Measurements from ENCODE around the gene PASK.

PASK gene

GRCh38 chr2:241189093-241189855, 40.0 kb upstream of the PASK start:
- no peak overlapping the region for H3K27ac ChIP-seq (ENCODE audit: low read length)
- H3K27me3 ChIP-seq (ENCODE audit: low read depth, low read length): no peaks in the 10 kb centered on the region
- H3K36me3 ChIP-seq (ENCODE audit: control insufficient read depth in 1 of 2, insufficient read depth in 2 of 2, low read length in 2 of 2): no peaks in the 10 kb centered on the region
- H3K4me1 ChIP-seq (ENCODE audit: control insufficient read depth in 1 of 2, insufficient read depth in 2 of 2, low read length in 2 of 2): no peaks in the 10 kb centered on the region
- no peaks in the 10 kb centered on the region for H3K9me3 ChIP-seq (ENCODE audit: control insufficient read depth in 1 of 2, low read length in 2 of 2)
- no peak overlapping the region for H3K4me3 ChIP-seq (ENCODE audit: low read depth in 1 of 2, low read length in 2 of 2)

GRCh38 chr2:241188361-241189092, 39.3 kb upstream of the PASK start, which contains the start of gene ANO7:
Gene ANO7, plus strand, starts transcription at chr2:241188677. Its CDS starts 1,387 bp downstream, at chr2:241190064.
- Histone ChIP-seq H3K4me3 (ENCODE audit: low read depth in 1 of 2, low read length in 2 of 2) (no peak within 1 kb of the TSS), H3K4me1 (ENCODE audit: control insufficient read depth in 1 of 2, insufficient read depth in 2 of 2, low read length in 2 of 2) (no peaks in the 10 kb centered on the region), H3K36me3 (ENCODE audit: control insufficient read depth in 1 of 2, insufficient read depth in 2 of 2, low read length in 2 of 2) (peaks cover 0 to 3% of the 10 kb centered on the region in 2 donors), H3K27ac (ENCODE audit: low read length) (no peak within 1 kb of the TSS), H3K27me3 (ENCODE audit: low read depth, low read length) (no peaks in the 10 kb centered on the region), H3K9me3 (ENCODE audit: control insufficient read depth in 1 of 2, low read length in 2 of 2) (no peaks in the 10 kb centered on the region)

DNA sequence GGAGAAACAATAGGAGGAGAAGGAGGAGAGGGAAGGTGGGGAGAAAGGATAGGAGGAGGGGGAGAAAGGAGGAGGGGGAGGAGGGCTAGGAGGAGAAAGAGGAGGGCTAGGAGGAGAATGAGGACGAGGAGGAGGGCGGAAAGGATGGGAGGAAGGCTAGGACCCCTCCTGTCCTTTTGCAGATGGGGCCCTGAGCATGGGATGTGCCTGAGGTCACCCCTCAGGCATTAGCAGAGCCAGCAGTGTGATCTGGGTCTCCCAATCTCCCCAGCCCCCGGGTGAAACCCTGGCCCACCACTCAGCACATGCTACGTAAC, 38.6 kb upstream of the PASK start:
- Histone ChIP-seq H3K27ac (ENCODE audit: low read length) (no peak overlapping the region), H3K4me3 (ENCODE audit: low read depth in 1 of 2, low read length in 2 of 2) (no peak overlapping the region), H3K27me3 (ENCODE audit: low read depth, low read length) (no peaks in the 10 kb centered on the region), H3K36me3 (ENCODE audit: control insufficient read depth in 1 of 2, insufficient read depth in 2 of 2, low read length in 2 of 2) (peaks cover 3 to 9% of the 10 kb centered on the region in 2 donors), H3K4me1 (ENCODE audit: control insufficient read depth in 1 of 2, insufficient read depth in 2 of 2, low read length in 2 of 2) (no peaks in the 10 kb centered on the region), H3K9me3 (ENCODE audit: control insufficient read depth in 1 of 2, low read length in 2 of 2) (no peaks in the 10 kb centered on the region)

- Histone ChIP-seq H3K27me3 (ENCODE audit: low read depth, low read length) (no peaks in the 10 kb centered on the region), H3K9me3 (ENCODE audit: control insufficient read depth in 1 of 2, low read length in 2 of 2) (no peaks in the 10 kb centered on the region), H3K36me3 (ENCODE audit: control insufficient read depth in 1 of 2, insufficient read depth in 2 of 2, low read length in 2 of 2) (peaks cover 9 to 11% of the 10 kb centered on the region in 2 donors), H3K4me1 (ENCODE audit: control insufficient read depth in 1 of 2, insufficient read depth in 2 of 2, low read length in 2 of 2) (no peaks in the 10 kb centered on the region), H3K4me3 (ENCODE audit: low read depth in 1 of 2, low read length in 2 of 2) (no peak overlapping the region), H3K27ac (ENCODE audit: low read length) (no peak overlapping the region)
Measured at GRCh38 chr2:241187101-241187917, 38.0 kb upstream of the PASK start.

DNA sequence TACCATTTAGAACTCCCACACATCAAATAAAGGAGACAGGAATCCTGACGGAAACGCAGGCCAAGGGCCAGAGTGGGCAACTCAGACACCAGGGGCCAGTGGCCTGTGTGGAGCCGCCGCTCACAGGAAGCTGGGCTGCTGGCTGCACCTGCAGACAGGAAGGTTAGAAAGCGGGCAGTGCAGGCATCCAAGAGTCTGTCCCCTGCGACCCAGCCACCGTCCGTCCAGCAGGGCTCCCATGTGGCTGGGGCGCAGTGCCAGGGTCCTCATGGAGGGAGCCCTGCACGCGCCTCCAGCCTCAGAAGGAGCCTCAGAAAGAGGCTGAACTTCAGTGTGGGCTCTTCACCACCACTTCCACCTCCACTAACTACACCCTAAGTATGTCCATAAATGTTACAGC, 36.7 kb upstream of the PASK start:
- Histone ChIP-seq H3K9me3 (ENCODE audit: control insufficient read depth in 1 of 2, low read length in 2 of 2) (no peaks in the 10 kb centered on the region), H3K36me3 (ENCODE audit: control insufficient read depth in 1 of 2, insufficient read depth in 2 of 2, low read length in 2 of 2) (peaks cover 11 to 20% of the 10 kb centered on the region in 2 donors), H3K27me3 (ENCODE audit: low read depth, low read length) (no peaks in the 10 kb centered on the region), H3K4me3 (ENCODE audit: low read depth in 1 of 2, low read length in 2 of 2) (no peak overlapping the region), H3K4me1 (ENCODE audit: control insufficient read depth in 1 of 2, insufficient read depth in 2 of 2, low read length in 2 of 2) (no peaks in the 10 kb centered on the region), H3K27ac (ENCODE audit: low read length) (no peak overlapping the region)

GRCh38 chr2:241184901-241185300, 35.6 kb upstream of the PASK start:
- Histone ChIP-seq H3K36me3 (ENCODE audit: control insufficient read depth in 1 of 2, insufficient read depth in 2 of 2, low read length in 2 of 2) (peaks cover 11 to 20% of the 10 kb centered on the region in 2 donors), H3K9me3 (ENCODE audit: control insufficient read depth in 1 of 2, low read length in 2 of 2) (no peaks in the 10 kb centered on the region), H3K27ac (ENCODE audit: low read length) (no peak overlapping the region), H3K4me3 (ENCODE audit: low read depth in 1 of 2, low read length in 2 of 2) (no peak overlapping the region), H3K4me1 (ENCODE audit: control insufficient read depth in 1 of 2, insufficient read depth in 2 of 2, low read length in 2 of 2) (no peaks in the 10 kb centered on the region), H3K27me3 (ENCODE audit: low read depth, low read length) (no peaks in the 10 kb centered on the region)

- Histone ChIP-seq H3K36me3 (ENCODE audit: control insufficient read depth in 1 of 2, insufficient read depth in 2 of 2, low read length in 2 of 2) (peaks cover 11 to 30% of the 10 kb centered on the region in 2 donors), H3K27me3 (ENCODE audit: low read depth, low read length) (no peaks in the 10 kb centered on the region), H3K9me3 (ENCODE audit: control insufficient read depth in 1 of 2, low read length in 2 of 2) (no peaks in the 10 kb centered on the region), H3K4me3 (ENCODE audit: low read depth in 1 of 2, low read length in 2 of 2) (no peak overlapping the region), H3K4me1 (ENCODE audit: control insufficient read depth in 1 of 2, insufficient read depth in 2 of 2, low read length in 2 of 2) (peaks cover 0 to 4% of the 10 kb centered on the region in 2 donors), H3K27ac (ENCODE audit: low read length) (no peak overlapping the region)
Measured at GRCh38 chr2:241183221-241183620, 33.9 kb upstream of the PASK start.

GRCh38 chr2:241182531-241183133, 33.4 kb upstream of the PASK start:
- Histone ChIP-seq H3K27ac (ENCODE audit: low read length) (no peak overlapping the region), H3K4me1 (ENCODE audit: control insufficient read depth in 1 of 2, insufficient read depth in 2 of 2, low read length in 2 of 2) (peaks cover 0 to 4% of the 10 kb centered on the region in 2 donors), H3K36me3 (ENCODE audit: control insufficient read depth in 1 of 2, insufficient read depth in 2 of 2, low read length in 2 of 2) (peaks cover 11 to 36% of the 10 kb centered on the region in 2 donors), H3K4me3 (ENCODE audit: low read depth in 1 of 2, low read length in 2 of 2) (no peak overlapping the region), H3K9me3 (ENCODE audit: control insufficient read depth in 1 of 2, low read length in 2 of 2) (no peaks in the 10 kb centered on the region), H3K27me3 (ENCODE audit: low read depth, low read length) (no peaks in the 10 kb centered on the region)

- Histone ChIP-seq H3K36me3 (ENCODE audit: control insufficient read depth in 1 of 2, insufficient read depth in 2 of 2, low read length in 2 of 2) (peaks cover 11 to 39% of the 10 kb centered on the region in 2 donors), H3K4me3 (ENCODE audit: low read depth in 1 of 2, low read length in 2 of 2) (no peak overlapping the region), H3K27me3 (ENCODE audit: low read depth, low read length) (no peaks in the 10 kb centered on the region), H3K9me3 (ENCODE audit: control insufficient read depth in 1 of 2, low read length in 2 of 2) (no peaks in the 10 kb centered on the region), H3K4me1 (ENCODE audit: control insufficient read depth in 1 of 2, insufficient read depth in 2 of 2, low read length in 2 of 2) (peaks cover 0 to 4% of the 10 kb centered on the region in 2 donors), H3K27ac (ENCODE audit: low read length) (no peak overlapping the region)
Measured at GRCh38 chr2:241182126-241182525, 32.9 kb upstream of the PASK start.

DNA sequence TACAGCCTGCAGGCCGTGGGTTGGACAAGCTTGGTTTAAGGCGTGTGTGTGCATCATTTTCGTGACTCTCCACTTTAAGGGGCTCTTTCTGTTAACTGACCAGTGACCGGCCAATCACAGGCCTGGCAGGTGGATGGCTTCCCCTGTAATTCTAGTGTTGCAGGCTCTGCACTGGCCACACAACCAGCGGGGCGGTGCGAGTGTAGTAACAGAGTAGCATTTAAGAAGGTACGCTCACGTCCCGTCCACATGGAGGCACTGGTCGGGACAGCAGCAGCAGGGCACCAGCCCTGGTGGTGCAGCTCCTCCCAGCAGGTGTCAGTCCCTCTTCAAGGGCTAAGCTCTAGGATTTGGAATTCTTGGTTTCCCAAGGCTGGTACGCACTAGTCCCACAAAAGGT, 31.2 kb upstream of the PASK start:
- peaks cover 0 to 4% of the 10 kb centered on the region in 2 donors for H3K4me1 ChIP-seq (ENCODE audit: control insufficient read depth in 1 of 2, insufficient read depth in 2 of 2, low read length in 2 of 2)
- H3K27ac ChIP-seq (ENCODE audit: low read length): no peak overlapping the region

GRCh38 chr2:241179899-241180298, 30.6 kb upstream of the PASK start:
- no peak overlapping the region for H3K4me3 ChIP-seq (ENCODE audit: low read depth in 1 of 2, low read length in 2 of 2)
- peaks cover 0 to 4% of the 10 kb centered on the region in 2 donors for H3K4me1 ChIP-seq (ENCODE audit: control insufficient read depth in 1 of 2, insufficient read depth in 2 of 2, low read length in 2 of 2)
- H3K27ac ChIP-seq (ENCODE audit: low read length): no peak overlapping the region
- H3K27me3 ChIP-seq (ENCODE audit: low read depth, low read length): no peaks in the 10 kb centered on the region
- H3K36me3 ChIP-seq (ENCODE audit: control insufficient read depth in 1 of 2, insufficient read depth in 2 of 2, low read length in 2 of 2): peaks cover 11 to 49% of the 10 kb centered on the region in 2 donors
- H3K9me3 ChIP-seq (ENCODE audit: control insufficient read depth in 1 of 2, low read length in 2 of 2): no peaks in the 10 kb centered on the region

More for the DNA sequence above, 31.2 kb upstream of the PASK start:
- H3K27me3 ChIP-seq (ENCODE audit: low read depth, low read length): no peaks in the 10 kb centered on the region
- H3K4me3 ChIP-seq (ENCODE audit: low read depth in 1 of 2, low read length in 2 of 2): no peak overlapping the region
- H3K36me3 ChIP-seq (ENCODE audit: control insufficient read depth in 1 of 2, insufficient read depth in 2 of 2, low read length in 2 of 2): peaks cover 11 to 43% of the 10 kb centered on the region in 2 donors
- no peaks in the 10 kb centered on the region for H3K9me3 ChIP-seq (ENCODE audit: control insufficient read depth in 1 of 2, low read length in 2 of 2)

All from muscle layer of duodenum (tissue), 2 donors.